ENCODE results near the gene TTLL1. TPM values are rescaled to one million over a fixed set of nuclear protein-coding genes. Genes with fewer than 3 reads are reported as not detected.

TTLL1 gene
- total RNA-seq (2022; extraction: Qiagen RNA extraction; ENCODE audit: low read depth): 1.9 to 2.6 TPM (median 2.2 TPM) in 5 replicates

DNA sequence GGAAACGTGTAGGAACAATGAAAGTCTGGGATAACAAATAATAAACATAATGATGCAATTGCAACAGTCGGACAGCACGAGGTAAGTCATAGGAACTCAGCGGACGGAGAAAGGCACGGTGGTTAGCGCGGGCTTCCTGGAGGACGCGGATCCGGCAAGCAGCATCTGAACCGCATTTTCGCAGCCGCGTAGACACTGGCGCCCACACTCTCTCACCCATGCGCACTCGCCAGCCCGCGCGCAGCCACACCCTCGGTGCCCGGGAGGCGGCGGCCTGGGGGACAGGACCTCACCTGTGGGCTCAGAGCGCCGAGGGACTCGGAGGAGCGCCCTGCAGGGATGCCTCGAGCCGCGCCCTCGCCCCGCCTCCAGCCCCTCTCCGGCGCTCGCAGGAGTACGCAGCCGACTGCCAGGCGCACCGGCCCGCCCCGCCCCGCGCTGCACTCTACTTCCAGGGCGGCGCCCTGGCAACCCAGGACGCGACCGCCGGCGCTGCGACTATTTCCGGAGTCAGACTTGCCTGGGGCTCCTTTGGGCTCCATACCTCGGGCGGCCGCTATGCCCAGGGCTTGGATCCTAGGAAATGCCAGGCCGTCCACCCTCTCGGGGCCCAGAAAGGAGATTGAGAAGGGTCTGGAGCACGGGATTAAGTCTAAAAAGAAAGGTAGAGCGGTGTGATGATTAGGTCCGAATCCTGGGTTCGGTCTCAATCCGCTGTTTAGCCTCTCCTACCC, at the start of gene TTLL1:
TTLL1 (minus strand) TSS at position 408 of the 734 bp plus-strand sequence. CDS start 13,805 bp downstream, outside the sequence.

GRCh38 chr22:43110444-43110926, 21.3 kb upstream of the TTLL1 start, which contains the start of gene BIK:
BIK (plus strand) TSS chr22:43110750; CDS start chr22:43124023, 13,273 bp downstream.

GRCh38 chr22:43014869-43015676, 74.1 kb downstream of the TTLL1 start, which contains the start of gene PACSIN2:
PACSIN2 (minus strand) TSS chr22:43015149; CDS start chr22:42912080, 103,069 bp downstream.

Other genes with a start within 250 kb of the TTLL1 start
- 12.0 to 19.2 TPM (median 18.1 TPM) in 5 replicates for gene ARFGAP3, start 232.1 kb downstream of the TTLL1 start, total RNA-seq (2022; extraction: Qiagen RNA extraction; ENCODE audit: low read depth)
- gene PACSIN2, start 74.2 kb downstream of the TTLL1 start, total RNA-seq (2022; extraction: Qiagen RNA extraction; ENCODE audit: low read depth): 62.4 to 74.3 TPM (median 72.7 TPM) in 5 replicates
- gene BIK, start 21.4 kb upstream of the TTLL1 start, total RNA-seq (2022; extraction: Qiagen RNA extraction; ENCODE audit: low read depth): 0.79 to 1.9 TPM (median 1.3 TPM) in 5 replicates
- 17.9 to 28.6 TPM (median 26.1 TPM) in 5 replicates for gene MCAT, start 54.0 kb upstream of the TTLL1 start, total RNA-seq (2022; extraction: Qiagen RNA extraction; ENCODE audit: low read depth)
- 131 to 235 TPM (median 179 TPM) in 5 replicates for gene TSPO, start 62.2 kb upstream of the TTLL1 start, total RNA-seq (2022; extraction: Qiagen RNA extraction; ENCODE audit: low read depth)
- 17.5 to 22.3 TPM (median 19.8 TPM) in 5 replicates for gene TTLL12, start 97.7 kb upstream of the TTLL1 start, total RNA-seq (2022; extraction: Qiagen RNA extraction; ENCODE audit: low read depth)

All from A549 treated with RU486 at 1 μM for 4 hours (cell line).